ENCODE measurements around the gene LCOR. TPM values are rescaled to one million over a fixed set of nuclear protein-coding genes. Genes with fewer than 3 reads are reported as not detected.
"Not testable (repeated sequence)": the region's sequence is repeated elsewhere in the genome, so short reads cannot be mapped to it uniquely, and the experiment has no call there.

LCOR gene
- total and polyA plus RNA-seq, 2 donors (not counting 1 experiment from before 2014, with no cell fraction given) = 15.0 to 15.7 TPM

GRCh38 chr10:96935810-96936209 is 103.7 kb downstream of the LCOR start:
- Histone ChIP-seq H2AFZ (ENCODE audit: low read length) (no peak overlapping the region), H3K79me2 (ENCODE audit: control insufficient read depth, insufficient read depth, low read length) (no peaks in the 10 kb centered on the region)

GRCh38 chr10:96943161-96943560 is 111.1 kb downstream of the LCOR start:
- not testable (repeated sequence) for H2AFZ ChIP-seq (ENCODE audit: low read length); H3K79me2 ChIP-seq (ENCODE audit: control insufficient read depth, insufficient read depth, low read length); H3K27ac ChIP-seq (ENCODE audit: insufficient read depth, low read length); H3K27me3 ChIP-seq (ENCODE audit: control insufficient read depth, insufficient read depth, low read length); H3K4me2 ChIP-seq (ENCODE audit: extremely low read depth, insufficient read depth, low read length); H3K4me3 ChIP-seq (replicated peaks in 1 of 4; ENCODE audit: control extremely low read depth in 1 of 4, insufficient read depth in 1 of 4, low read depth in 3 of 4, low read length in 4 of 4); H3K9ac ChIP-seq (ENCODE audit: insufficient read depth, low read length); H4K20me1 ChIP-seq (ENCODE audit: control insufficient read depth, extremely low read depth, insufficient read depth, low read length); H3K4me1 ChIP-seq (ENCODE audit: control insufficient read depth, extremely low read depth, insufficient read depth, low read length); H3K36me3 ChIP-seq (ENCODE audit: control insufficient read depth, insufficient read depth, low read length); DNase-seq (ENCODE audit: low read depth in 2 of 2); H3K9me3 ChIP-seq (ENCODE audit: control insufficient read depth, insufficient read depth, low read depth, low read length)

More at GRCh38 chr10:96935810-96936209, 103.7 kb downstream of the LCOR start:
- H3K4me1 ChIP-seq (ENCODE audit: control insufficient read depth, extremely low read depth, insufficient read depth, low read length) = no peaks in the 10 kb centered on the region
- H3K9me3 ChIP-seq (ENCODE audit: control insufficient read depth, insufficient read depth, low read depth, low read length) = no peaks in the 10 kb centered on the region
- DNase-seq (ENCODE audit: low read depth in 2 of 2) = no peak
- H4K20me1 ChIP-seq (ENCODE audit: control insufficient read depth, extremely low read depth, insufficient read depth, low read length) = no peaks in the 10 kb centered on the region
- H3K27ac ChIP-seq (ENCODE audit: insufficient read depth, low read length) = no peak overlapping the region
- no peak for TF ChIP-seq EZH2 (IDR thresholded peaks at IDR 0.05; ENCODE audit: low read length, missing control alignments)
- TF ChIP-seq CTCF (conservative IDR thresholded peaks at IDR 0.05 in 1 of 2, IDR thresholded peaks at IDR 0.05 in 1 of 2; ENCODE audit: low read depth in 1 of 2, low read length in 2 of 2) = no peak
- H3K4me2 ChIP-seq (ENCODE audit: extremely low read depth, insufficient read depth, low read length) = no peak overlapping the region
- H3K36me3 ChIP-seq (ENCODE audit: control insufficient read depth, insufficient read depth, low read length) = no peaks in the 10 kb centered on the region
- no peak overlapping the region for H3K9ac ChIP-seq (ENCODE audit: insufficient read depth, low read length)
- no peak overlapping the region for H3K4me3 ChIP-seq (replicated peaks in 1 of 4; ENCODE audit: control extremely low read depth in 1 of 4, insufficient read depth in 1 of 4, low read depth in 3 of 4, low read length in 4 of 4)
- H3K27me3 ChIP-seq (ENCODE audit: control insufficient read depth, insufficient read depth, low read length) = no peaks in the 10 kb centered on the region

- Histone ChIP-seq H3K36me3 (ENCODE audit: control insufficient read depth, insufficient read depth, low read length) (no peaks in the 10 kb centered on the region), H3K27ac (ENCODE audit: insufficient read depth, low read length) (no peak overlapping the region), H3K4me3 (replicated peaks in 1 of 4; ENCODE audit: control extremely low read depth in 1 of 4, insufficient read depth in 1 of 4, low read depth in 3 of 4, low read length in 4 of 4) (no peak overlapping the region), H3K4me2 (ENCODE audit: extremely low read depth, insufficient read depth, low read length) (no peak overlapping the region), H3K27me3 (ENCODE audit: control insufficient read depth, insufficient read depth, low read length) (no peaks in the 10 kb centered on the region), H3K4me1 (ENCODE audit: control insufficient read depth, extremely low read depth, insufficient read depth, low read length) (no peaks in the 10 kb centered on the region), H3K9ac (ENCODE audit: insufficient read depth, low read length) (no peak overlapping the region), H4K20me1 (ENCODE audit: control insufficient read depth, extremely low read depth, insufficient read depth, low read length) (no peaks in the 10 kb centered on the region), H3K79me2 (ENCODE audit: control insufficient read depth, insufficient read depth, low read length) (no peaks in the 10 kb centered on the region), H3K9me3 (ENCODE audit: control insufficient read depth, insufficient read depth, low read depth, low read length) (no peaks in the 10 kb centered on the region), H2AFZ (ENCODE audit: low read length) (no peak overlapping the region)
- no peak for DNase-seq (ENCODE audit: low read depth in 2 of 2)
- no peak for TF ChIP-seq EZH2 (IDR thresholded peaks at IDR 0.05; ENCODE audit: low read length, missing control alignments)
- TF ChIP-seq CTCF (conservative IDR thresholded peaks at IDR 0.05 in 1 of 2, IDR thresholded peaks at IDR 0.05 in 1 of 2; ENCODE audit: low read depth in 1 of 2, low read length in 2 of 2) = no peak
These were observed 114.9 kb downstream of the LCOR start for GRCh38 chr10:96947036-96947435.

Data from fibroblast of lung (primary cell).